HG02763 (cell line): ENCODE results near the gene RACK1.

ENCODE experiments used
- ATAC-seq: cut with Tn5 transposase; IDR thresholded peaks from one replicate; pipeline ENCODE4 v1.9.1; 2021; ENCODE audit warnings: mild to moderate bottlenecking, moderate library complexity; ENCODE audit not compliant: unreplicated experiment

The RACK1 gene

DNA sequence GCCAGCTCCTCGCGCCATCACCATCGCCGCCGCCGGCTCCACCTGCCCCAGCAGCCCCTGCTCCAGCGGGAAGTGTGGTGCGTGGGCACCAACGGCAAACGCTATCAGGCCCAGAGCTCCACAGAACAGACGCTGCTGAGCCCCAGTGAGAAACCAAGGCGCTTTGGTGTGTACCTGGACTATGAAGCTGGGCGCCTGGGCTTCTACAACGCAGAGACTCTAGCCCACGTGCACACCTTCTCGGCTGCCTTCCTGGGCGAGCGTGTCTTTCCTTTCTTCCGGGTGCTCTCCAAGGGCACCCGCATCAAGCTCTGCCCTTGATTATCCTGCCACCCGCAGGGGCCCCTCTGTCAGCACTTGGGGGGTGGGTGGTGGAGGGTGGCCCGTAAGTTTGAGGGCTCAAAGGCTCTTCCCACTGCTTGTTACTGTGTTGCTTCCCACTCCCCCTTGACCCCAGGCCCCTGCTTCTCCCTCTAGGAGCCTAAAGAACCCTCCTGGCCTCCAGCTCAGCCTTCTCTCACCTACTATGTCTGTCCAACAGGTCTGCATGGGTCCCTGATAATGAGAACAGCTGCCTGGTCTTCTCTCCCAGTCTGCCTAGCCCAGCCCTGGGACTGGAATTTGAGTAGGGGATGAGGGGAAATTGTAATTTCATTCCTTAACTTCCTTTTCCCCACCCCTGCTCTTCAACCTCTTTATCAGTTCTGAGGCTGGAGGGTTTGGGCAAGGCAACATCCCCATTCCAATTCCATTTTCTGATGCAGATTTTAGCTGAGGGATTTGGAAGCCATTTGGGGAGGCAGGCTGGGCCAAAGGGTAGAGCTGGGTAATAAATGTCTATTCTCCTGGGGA lies 9.0 kb downstream of the RACK1 start:
- ATAC-seq: no peak

DNA sequence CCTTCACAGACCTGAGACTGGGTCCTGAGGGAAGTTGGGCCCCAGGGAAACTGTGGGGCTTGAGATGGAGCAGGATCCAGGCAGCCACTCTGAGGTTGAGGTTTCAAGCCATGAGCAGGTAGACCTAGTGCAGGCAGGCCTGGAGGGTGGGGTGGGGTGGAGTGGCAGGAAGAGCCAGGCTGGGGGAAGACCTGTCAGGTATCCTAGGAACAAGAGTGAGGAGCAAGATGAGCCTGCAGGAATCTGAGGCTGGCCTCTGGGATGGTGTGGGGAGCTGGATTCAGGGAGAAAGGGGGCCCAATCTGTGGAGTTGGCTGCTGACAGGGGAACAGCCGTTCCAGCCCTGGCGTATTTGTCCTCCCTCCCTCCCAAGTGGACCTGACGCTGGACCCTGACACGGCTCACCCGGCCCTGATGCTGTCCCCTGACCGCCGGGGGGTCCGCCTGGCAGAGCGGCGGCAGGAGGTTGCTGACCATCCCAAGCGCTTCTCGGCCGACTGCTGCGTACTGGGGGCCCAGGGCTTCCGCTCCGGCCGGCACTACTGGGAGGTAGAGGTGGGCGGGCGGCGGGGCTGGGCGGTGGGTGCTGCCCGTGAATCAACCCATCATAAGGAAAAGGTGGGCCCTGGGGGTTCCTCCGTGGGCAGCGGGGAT lies 9.8 kb downstream of the RACK1 start:
- ATAC-seq: no peak

- no peak for ATAC-seq
Observed at GRCh38 chr5:181233088-181233800, 10.5 kb downstream of the RACK1 start.

DNA sequence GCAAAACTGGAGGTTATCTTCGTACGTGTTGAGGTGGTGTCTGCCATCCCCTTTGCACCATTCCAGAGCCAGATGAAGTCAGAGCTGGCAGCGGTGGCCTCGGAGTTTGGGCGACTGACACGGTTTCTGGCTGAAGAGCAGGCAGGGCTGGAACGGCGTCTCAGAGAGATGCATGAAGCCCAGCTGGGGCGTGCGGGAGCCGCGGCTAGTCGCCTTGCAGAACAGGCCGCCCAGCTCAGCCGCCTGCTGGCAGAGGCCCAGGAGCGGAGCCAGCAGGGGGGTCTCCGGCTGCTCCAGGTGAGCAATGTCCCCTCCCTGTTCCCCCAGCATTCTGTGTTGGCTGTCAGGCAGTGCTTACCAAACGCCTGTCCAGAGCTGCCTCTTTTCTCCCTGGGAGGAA lies 11.1 kb downstream of the RACK1 start:
- ATAC-seq: no peak

DNA sequence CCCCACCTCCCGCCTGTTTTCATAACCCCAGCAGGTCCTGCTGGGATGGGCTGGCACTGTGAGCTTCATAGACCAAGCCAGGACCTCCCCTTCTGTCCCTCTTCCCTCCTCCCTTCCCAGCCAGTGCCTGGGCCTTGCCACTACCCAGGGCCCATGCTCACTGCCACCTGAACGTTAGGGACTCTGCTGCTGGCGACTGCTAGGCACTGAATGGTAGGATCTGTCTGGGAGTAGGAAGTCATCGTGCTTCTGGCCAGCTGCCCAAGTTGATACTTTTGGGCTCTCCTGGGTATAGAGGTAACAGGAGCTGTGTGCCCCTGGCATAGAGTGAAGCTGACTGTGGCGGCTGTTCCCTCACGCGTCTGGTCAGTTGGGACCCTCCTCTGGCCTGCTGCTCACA lies 12.3 kb downstream of the RACK1 start:
- ATAC-seq: no peak

DNA sequence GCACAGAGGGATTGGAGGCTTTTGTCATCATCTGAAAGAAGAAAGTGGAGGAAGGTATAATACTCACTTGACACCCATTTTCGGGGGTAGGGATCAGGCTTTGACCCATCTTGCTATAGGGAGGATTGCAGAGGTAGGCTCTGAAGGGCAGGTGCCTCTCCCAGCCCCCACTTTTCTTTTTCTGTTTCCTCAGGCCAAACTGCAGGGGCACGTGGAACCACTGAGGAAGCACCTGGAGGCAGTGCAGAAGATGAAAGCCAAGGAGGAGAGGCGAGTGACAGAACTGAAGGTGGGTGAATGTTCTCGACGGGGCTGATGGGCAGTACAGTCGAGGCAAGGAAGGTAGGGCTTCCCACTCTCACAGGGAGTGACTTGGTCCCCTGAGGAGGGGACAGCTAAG lies 13.2 kb downstream of the RACK1 start:
- ATAC-seq: no peak

DNA sequence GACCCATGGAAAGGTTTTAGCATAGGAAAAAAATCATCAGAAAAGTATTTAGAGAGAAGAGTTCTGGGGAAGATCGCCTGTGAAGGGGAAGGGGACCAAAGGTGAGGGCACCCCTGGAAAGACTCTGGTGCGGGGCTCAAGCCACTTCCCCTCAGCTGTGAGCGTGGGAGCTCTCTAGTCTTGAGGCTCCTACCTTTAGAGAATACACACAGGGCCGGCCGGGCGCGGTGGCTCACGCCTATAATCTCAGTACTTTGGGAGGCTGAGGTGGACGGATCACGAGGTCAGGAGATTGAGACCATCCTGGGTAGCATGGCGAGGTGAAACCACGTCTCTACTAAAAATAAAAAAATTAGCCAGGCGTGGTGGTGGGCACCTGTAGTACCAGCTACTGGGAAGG lies 13.7 kb downstream of the RACK1 start:
- ATAC-seq: no peak

DNA sequence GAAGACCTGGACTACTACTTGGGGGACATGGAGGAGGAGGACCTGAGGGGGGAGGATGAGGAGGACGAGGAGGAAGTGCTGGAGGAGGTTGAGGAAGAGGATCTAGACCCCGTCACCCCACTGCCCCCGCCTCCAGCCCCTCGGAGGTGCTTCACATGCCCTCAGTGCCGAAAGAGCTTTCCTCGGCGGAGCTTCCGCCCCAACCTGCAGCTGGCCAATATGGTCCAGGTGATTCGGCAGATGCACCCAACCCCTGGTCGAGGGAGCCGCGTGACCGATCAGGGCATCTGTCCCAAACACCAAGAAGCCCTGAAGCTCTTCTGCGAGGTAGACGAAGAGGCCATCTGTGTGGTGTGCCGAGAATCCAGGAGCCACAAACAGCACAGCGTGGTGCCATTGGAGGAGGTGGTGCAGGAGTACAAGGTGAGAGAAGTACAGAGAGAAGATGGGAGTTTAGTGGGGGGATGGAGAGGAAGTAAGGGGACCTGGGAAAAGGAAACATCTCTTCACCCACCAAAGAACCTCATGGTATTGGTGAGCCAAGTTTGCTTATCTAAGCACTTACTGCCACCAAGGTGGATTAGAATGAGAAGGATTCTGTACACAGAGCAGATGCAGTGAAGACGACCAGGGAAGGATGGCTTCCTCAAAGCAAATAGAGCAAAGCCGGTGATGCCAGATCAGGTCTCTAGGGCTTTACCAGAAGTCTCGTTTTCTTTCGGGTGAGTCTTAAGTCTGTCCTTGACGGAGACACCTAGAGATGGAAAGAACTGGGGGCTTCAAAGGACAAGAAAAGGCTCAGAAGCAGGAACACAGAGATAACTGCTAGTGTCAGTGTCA lies 19.1 kb downstream of the RACK1 start:
- ATAC-seq: no peak

GRCh38 chr5:181223729-181224389 lies 19.8 kb downstream of the RACK1 start:
- ATAC-seq: no peak

- peak; percentile 66 for ATAC-seq
Observed at GRCh38 chr5:181223058-181223728, 20.5 kb downstream of the RACK1 start, which contains the start of gene TRIM41. TSS of gene TRIM41 (plus strand) at chr5:181223281. CDS start at chr5:181224000, 719 bp downstream.

- no peak for ATAC-seq
Observed at GRCh38 chr5:181222630-181223057, 21.1 kb downstream of the RACK1 start.

DNA sequence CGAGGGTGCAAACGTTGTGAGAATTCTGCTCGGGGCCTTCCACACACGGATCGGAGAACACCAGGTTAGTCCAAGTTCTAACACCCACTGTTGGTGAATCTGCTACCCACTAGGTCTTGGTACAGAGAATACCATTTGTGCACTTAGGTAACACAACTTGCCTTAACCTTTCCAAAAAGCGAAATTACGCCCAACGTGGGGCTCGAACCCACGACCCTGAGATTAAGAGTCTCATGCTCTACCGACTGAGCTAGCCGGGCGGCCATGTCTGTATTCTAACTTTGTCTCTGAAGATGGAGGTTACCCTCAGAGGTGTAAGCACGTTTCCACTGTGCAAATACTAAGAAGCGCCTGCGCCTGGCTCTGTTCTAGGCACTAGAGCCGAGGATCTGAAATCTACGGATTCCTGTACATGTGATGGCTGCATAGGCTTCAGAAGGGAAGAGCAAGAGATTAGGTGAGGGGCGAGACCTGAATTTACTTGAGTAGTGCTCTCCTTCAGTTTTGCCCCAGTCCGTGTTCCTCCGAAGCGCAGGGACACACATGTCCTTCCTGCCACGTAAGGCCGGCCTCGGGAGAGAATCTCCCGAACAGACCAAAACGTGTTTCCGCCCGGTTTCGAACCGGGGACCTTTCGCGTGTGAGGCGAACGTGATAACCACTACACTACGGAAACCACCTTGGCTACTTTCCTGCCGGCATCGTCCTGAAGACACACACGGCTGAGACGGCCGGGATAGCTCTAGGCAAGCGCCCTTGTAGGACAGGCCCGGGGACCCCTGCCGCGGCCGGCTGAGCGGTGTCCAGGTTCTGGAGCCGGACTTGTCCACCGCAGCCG lies 21.7 kb downstream of the RACK1 start:
- peak; percentile 31 for ATAC-seq

DNA sequence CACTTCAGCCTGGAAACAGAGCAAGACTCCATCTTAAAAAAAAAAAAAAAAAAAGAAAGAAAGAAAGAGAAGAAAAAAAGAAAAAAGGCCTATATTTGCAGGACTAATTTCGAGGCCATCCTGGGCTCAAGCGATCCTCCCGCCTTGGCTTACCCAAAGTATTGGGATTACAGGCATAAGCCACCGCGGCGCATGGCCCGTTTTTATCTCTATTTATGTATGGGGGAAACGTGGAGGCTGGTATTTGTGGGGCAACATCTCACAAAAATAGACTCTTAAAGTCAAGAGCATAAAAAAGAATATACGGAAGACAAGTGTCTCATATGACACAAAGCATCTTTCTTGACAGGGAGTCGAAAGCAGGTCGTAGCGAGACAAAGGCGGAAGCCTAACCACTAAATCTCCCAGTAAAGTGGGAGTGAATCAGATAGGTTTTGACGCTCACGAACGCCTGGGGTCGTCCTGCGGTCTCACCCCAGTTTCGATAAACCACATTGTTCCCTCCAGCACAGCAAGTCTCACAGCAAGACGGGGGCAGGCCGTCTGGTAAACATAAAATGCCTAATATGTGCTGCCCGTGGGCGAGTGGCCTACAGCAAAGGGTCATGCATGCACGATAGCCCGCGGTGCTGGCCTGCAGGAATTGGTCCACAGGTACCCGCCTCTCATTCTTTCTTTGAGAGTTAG lies 22.5 kb downstream of the RACK1 start:
- ATAC-seq: no peak

DNA sequence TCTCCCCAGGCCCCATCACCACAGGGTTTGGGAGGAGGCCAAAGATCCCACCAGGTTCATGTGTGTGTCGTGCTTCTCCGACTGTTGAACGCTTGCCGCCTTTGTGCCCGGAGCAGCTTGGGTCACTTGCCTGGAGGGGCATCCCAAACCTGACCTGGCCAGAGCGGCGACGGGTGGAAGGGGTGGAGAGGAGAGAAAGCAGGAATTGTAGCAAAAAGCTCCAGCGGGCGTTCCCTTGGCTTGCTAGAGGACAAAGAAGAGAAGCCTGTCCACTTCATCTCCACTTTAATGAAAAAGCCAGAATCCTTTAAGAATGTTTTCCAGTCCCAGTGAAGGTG lies 23.6 kb downstream of the RACK1 start:
- ATAC-seq: no peak

DNA sequence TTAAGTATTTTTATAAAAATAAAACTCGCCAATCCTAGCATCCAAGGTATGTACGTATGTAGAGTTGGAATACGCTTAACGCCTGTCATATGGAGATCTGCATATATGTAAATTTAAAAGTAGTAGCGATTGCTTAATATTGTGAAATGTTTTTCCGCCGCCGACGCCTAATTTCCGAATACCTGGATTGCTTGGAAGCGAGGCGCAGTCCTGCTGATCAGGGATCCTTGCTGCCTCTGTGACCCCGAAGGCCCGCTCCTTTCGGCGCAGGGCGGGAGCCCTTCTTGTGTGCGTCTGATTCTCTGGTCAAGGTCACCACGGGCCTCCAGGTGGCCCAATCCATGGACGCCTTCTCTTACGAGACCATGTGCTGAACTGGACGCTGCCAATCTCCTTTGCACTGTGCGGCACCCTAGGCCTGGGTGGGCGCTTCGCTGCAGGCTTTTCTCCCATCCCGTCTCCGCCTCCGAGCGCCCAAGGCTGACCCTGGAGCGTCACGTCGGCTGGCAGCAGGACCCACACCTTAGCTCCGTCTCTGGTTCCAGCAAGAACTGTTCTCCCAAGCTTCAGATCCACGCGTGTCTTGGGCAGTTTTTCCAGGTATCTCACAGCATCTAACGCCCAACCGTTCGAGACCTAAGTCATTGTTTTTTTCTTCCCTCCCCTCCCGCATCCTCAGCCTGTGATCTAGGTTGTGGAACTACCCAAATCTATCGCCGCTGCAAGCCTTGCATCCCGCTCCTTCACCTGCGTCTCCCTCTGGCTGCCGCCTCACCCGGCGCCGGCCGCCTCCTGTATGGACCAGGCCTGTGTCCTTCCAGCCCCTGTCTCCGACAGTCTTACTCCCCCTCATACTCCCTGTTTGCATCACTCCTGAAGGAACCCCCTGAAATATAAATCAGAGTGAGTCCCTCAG lies 24.2 kb downstream of the RACK1 start:
- no peak for ATAC-seq

- no peak for ATAC-seq
Observed at GRCh38 chr5:181218795-181219124, 24.9 kb downstream of the RACK1 start.

- ATAC-seq: no peak
Observed at GRCh38 chr5:181217803-181218062, 26.0 kb downstream of the RACK1 start.
